CD4-positive, alpha-beta T cell (primary cell): ENCODE measurements around the gene CRP. TPM values are rescaled to one million over a fixed set of nuclear protein-coding genes. Genes with fewer than 3 reads are reported as not detected.

ENCODE experiments used
- ATAC-seq: fragments of 200-7000 bp; cut with Tn5 transposase; one replicate; pipeline ENCODE4 v1.10.0; 2022; ENCODE audit warnings: mild to moderate bottlenecking; ENCODE audit not compliant: poor library complexity
- CTCF ChIA-PET: fragments of 350-600 bp; sonication (Branson Sonifier 250); formaldehyde crosslinking; loops from one replicate; lab custom pipeline; 2021; ENCODE audit warnings: antibody characterized with exemption, inconsistent platforms; lab: Charles Lee
- POLR2A ChIA-PET: fragments of 350-600 bp; sonication (Branson Sonifier 250); formaldehyde crosslinking; loops from one replicate; lab custom pipeline; 2021; ENCODE audit warnings: antibody characterized with exemption, inconsistent platforms; lab: Charles Lee
- DNase-seq, 14 experiments: peaks; one replicate each; pipeline ENCODE4 v3.0.0-alpha.2; 2013 to 2020; ENCODE audit warnings: mixed read lengths in 2 of 14
- H3K27ac ChIP-seq, 2 donors: one replicate each; pipeline versions ENCODE4 v1.5.1 to v1.7.0; 2013; ENCODE audit warnings: low read length in 2 of 2, low read depth in 1 of 2, mild to moderate bottlenecking in 1 of 2
- H3K27me3 ChIP-seq, 2 experiments: 1 replicate in 1 of 2; 2 replicates in 1 of 2; pipeline versions ENCODE4 v1.6.1 to v1.7.0; 2013; ENCODE audit warnings: low read length in 2 of 2, control low read depth in 1 of 2, mild to moderate bottlenecking in 1 of 2, moderate library complexity in 1 of 2; ENCODE audit not compliant: insufficient read depth in 2 of 2, control insufficient read depth in 1 of 2
- H3K36me3 ChIP-seq: one replicate; pipeline ENCODE4 v1.6.1; 2013; ENCODE audit warnings: low read length, control low read depth; ENCODE audit not compliant: insufficient read depth
- H3K4me1 ChIP-seq: one replicate; pipeline ENCODE4 v1.6.1; 2013; ENCODE audit warnings: low read length, control low read depth; ENCODE audit not compliant: insufficient read depth
- H3K4me3 ChIP-seq: one replicate; pipeline ENCODE4 v1.5.1; 2013; ENCODE audit warnings: mild to moderate bottlenecking, low read length, moderate library complexity
- H3K9me3 ChIP-seq, 2 experiments: 1 replicate in 1 of 2; 2 replicates in 1 of 2; pipeline versions ENCODE4 v1.6.1 to v1.7.0; 2013; ENCODE audit warnings: low read length in 2 of 2, mild to moderate bottlenecking in 2 of 2, control low read depth in 1 of 2, moderate library complexity in 1 of 2; ENCODE audit not compliant: control insufficient read depth in 1 of 2, insufficient read depth in 1 of 2
- H3K27ac Mint-ChIP-seq: one replicate; pipeline ENCODE4 v1.8.0; 2020; ENCODE audit warnings: mixed read lengths
- H3K27me3 Mint-ChIP-seq: one replicate; pipeline ENCODE4 v1.8.0; 2021; ENCODE audit warnings: mixed read lengths
- H3K36me3 Mint-ChIP-seq: one replicate; pipeline ENCODE4 v1.8.0; 2021; ENCODE audit warnings: low read depth, mixed read lengths
- H3K4me1 Mint-ChIP-seq: one replicate; pipeline ENCODE4 v1.8.0; 2021; ENCODE audit warnings: low read depth, mixed read lengths
- H3K4me3 Mint-ChIP-seq: one replicate; pipeline ENCODE4 v1.8.0; 2020; ENCODE audit warnings: mild to moderate bottlenecking, mixed read lengths
- H3K9me3 Mint-ChIP-seq: one replicate; pipeline ENCODE4 v1.8.0; 2020; ENCODE audit warnings: mixed read lengths
- intact Hi-C, 2 experiments: fragments of 100-400 bp; cut with DNase I in 1 of 2; cut with micrococcal nuclease in 1 of 2; formaldehyde crosslinking; loops; one replicate each; pipeline versions ENCODE4 v1.15.1 to v1.9.0; 2023 to 2025; cut with DNase I, micrococcal nuclease
- total RNA-seq, 174 experiments: library from RNA in 2 of 174; stranded (reverse) in 2 of 174; gene quantifications; one replicate each; pipeline ENCODE4 v1.2.3 and lab custom pipeline; 2021 to 2026
- TF ChIP-seq, protein P1 (sequence below): fragments of 200-600 bp; IDR thresholded peaks from one replicate; pipeline ENCODE4 v1.8.0; 2022; ENCODE audit warnings: antibody characterized with exemption, mild to moderate bottlenecking

CRP gene
- total RNA-seq, 2 experiments from 2014 or later = not detected

DNA sequence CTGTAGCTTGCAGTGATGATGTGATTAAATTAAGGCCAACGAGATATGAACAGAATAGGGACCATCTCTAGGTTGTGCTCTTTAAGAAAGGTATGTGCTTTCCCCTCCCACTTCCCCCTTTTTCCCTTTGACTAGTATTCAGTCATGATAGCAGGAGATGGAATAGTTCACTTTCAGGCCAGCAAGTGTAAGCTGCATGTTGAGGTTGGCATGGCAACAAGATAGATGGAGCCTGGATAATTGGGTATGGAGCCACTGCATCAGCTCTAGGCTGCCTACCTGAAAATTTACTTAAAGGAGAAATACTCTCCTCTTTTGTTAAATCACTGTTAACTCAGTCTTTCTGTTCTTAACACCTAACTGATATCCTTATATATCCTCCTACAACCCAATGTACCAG lies 1.5 kb upstream of the CRP start:
- H3K9me3 Mint-ChIP-seq = peaks cover 15% of the 10 kb centered on the region
- ChIA-PET CTCF (no interaction called here), POLR2A (no interaction called here)
- TF ChIP-seq, protein P1, sequence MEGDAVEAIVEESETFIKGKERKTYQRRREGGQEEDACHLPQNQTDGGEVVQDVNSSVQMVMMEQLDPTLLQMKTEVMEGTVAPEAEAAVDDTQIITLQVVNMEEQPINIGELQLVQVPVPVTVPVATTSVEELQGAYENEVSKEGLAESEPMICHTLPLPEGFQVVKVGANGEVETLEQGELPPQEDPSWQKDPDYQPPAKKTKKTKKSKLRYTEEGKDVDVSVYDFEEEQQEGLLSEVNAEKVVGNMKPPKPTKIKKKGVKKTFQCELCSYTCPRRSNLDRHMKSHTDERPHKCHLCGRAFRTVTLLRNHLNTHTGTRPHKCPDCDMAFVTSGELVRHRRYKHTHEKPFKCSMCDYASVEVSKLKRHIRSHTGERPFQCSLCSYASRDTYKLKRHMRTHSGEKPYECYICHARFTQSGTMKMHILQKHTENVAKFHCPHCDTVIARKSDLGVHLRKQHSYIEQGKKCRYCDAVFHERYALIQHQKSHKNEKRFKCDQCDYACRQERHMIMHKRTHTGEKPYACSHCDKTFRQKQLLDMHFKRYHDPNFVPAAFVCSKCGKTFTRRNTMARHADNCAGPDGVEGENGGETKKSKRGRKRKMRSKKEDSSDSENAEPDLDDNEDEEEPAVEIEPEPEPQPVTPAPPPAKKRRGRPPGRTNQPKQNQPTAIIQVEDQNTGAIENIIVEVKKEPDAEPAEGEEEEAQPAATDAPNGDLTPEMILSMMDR = no peak
- H3K27ac Mint-ChIP-seq = no peak overlapping the region
- Histone ChIP-seq H3K27ac (no peak overlapping the region), H3K4me1 (no peaks in the 10 kb centered on the region), H3K36me3 (no peaks in the 10 kb centered on the region), H3K9me3 (peaks cover 2 to 9% of the 10 kb centered on the region in 2 experiments), H3K27me3 (peaks cover 0 to 12% of the 10 kb centered on the region in 2 experiments), H3K4me3 (no peak overlapping the region)
- DNase-seq (no peak), ATAC-seq (no peak)
- H3K27me3 Mint-ChIP-seq = peaks cover 40% of the 10 kb centered on the region
- intact Hi-C loops = no loop called here
- H3K4me3 Mint-ChIP-seq = no peak overlapping the region
- H3K36me3 Mint-ChIP-seq = peaks cover 7% of the 10 kb centered on the region
- H3K4me1 Mint-ChIP-seq = no peaks in the 10 kb centered on the region

DNA sequence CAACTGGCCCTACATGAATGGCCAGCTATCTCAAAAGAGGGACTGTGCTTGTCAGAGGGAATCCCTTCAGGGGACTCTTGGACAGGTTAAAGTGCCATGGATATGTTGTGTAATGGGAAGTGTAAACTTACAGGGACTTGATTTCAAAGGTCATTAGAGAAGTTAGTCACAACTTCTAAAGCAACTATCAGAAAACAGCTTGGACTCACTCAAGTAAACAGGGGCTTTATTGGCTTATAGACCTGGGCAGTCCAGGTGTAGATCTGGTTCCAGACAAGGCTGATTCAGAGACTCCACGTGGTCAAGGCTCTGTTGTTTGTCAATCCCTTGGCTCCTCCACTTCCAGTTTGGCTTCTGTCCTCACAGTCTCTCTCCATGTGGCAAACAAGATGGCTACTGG lies 2.3 kb downstream of the CRP start:
- ChIA-PET CTCF (interaction anchor here (0.6 kb wide), 1 partner anchor 437 kb away, joined by 4 read pairs; no protein-coding TSS in a partner anchor), POLR2A (no interaction called here)
- H3K9me3 ChIP-seq = no peaks in the 10 kb centered on the region
- peaks cover 19% of the 10 kb centered on the region for H3K27me3 Mint-ChIP-seq
- H3K9me3 Mint-ChIP-seq = no peaks in the 10 kb centered on the region
- H3K27me3 ChIP-seq = no peaks in the 10 kb centered on the region
- H3K36me3 ChIP-seq = no peaks in the 10 kb centered on the region
- H3K36me3 Mint-ChIP-seq = no peaks in the 10 kb centered on the region
- TF ChIP-seq, protein P1 = no peak
- no peaks in the 10 kb centered on the region for H3K4me1 Mint-ChIP-seq
- no peak overlapping the region for H3K27ac Mint-ChIP-seq
- no peak overlapping the region for H3K27ac ChIP-seq
- no peak for ATAC-seq
- no peak overlapping the region for H3K4me3 Mint-ChIP-seq
- H3K4me3 ChIP-seq = no peak overlapping the region
- no peaks in the 10 kb centered on the region for H3K4me1 ChIP-seq
- intact Hi-C loops = no loop called here
- no peak for DNase-seq

DNA sequence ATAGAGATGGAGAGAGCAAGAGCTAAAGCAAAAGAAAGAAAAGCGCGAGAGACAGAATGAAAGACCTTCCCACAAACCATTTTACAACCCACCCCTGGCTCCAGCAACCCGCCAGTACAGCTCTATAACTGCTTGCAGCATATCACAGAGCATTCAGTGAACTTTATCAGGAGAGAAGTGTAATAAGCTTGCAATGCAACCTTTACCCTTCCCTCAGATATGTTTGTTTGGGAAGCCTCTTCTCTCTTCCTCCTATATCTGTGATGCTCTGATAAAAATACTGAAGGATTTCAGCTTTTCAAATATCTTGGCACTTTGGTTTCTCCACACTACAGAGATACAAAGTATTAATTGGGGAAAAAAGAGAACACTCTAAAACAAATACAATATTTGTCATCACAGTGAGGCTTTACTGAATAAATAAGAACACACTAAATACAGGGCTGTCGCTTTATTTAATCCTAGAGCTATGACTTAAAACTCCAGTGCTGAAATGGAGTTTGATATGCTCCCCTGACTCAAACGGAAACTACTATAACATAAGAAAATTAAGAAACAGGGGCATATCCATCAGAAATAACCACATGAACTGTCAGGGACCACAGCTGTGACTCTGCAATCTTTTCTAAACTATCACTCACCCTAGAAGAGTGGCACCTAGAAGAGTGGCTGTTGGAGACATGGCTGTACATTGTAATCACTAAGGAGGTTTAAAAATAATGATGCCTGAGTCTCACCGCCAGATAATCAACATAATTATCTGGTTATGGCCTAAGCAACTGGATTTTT lies 6.7 kb downstream of the CRP start:
- H3K4me3 Mint-ChIP-seq = no peak overlapping the region
- H3K36me3 Mint-ChIP-seq = no peaks in the 10 kb centered on the region
- Histone ChIP-seq H3K4me1 (no peaks in the 10 kb centered on the region), H3K27me3 (no peaks in the 10 kb centered on the region), H3K4me3 (no peak overlapping the region), H3K27ac (no peak overlapping the region), H3K9me3 (no peaks in the 10 kb centered on the region), H3K36me3 (no peaks in the 10 kb centered on the region)
- TF ChIP-seq, protein P1 = no peak
- no peaks in the 10 kb centered on the region for H3K9me3 Mint-ChIP-seq
- no peaks in the 10 kb centered on the region for H3K4me1 Mint-ChIP-seq
- no peak for DNase-seq
- POLR2A ChIA-PET = no interaction called here
- no peak for ATAC-seq
- CTCF ChIA-PET = no interaction called here
- H3K27me3 Mint-ChIP-seq = no peaks in the 10 kb centered on the region
- H3K27ac Mint-ChIP-seq = no peak overlapping the region
- intact Hi-C loops = no loop called here
